Hepatocyte (in vitro differentiated cells): ENCODE data around the gene BEND5.

Source experiments
- EZH2phosphoT487 ChIP-seq: fragments of 200-600 bp; sonication (generic); IDR thresholded peaks from one replicate; pipeline ENCODE4 v1.6.1; 2018; ENCODE audit warnings: antibody characterized with exemption, mild to moderate bottlenecking, low read depth, moderate library complexity; ENCODE audit not compliant: unreplicated experiment, severe bottlenecking
- TF ChIP-seq, protein P1 (sequence below): fragments of 200-600 bp; sonication (generic); IDR thresholded peaks from 2 replicates; pipeline ENCODE4 v1.5.1; 2016; ENCODE audit warnings: antibody characterized with exemption, mild to moderate bottlenecking; ENCODE audit not compliant: poor library complexity

GRCh38 chr1:48761986-48762385, 14.7 kb downstream of the BEND5 start:
- TF ChIP-seq EZH2phosphoT487 = no peak
- TF ChIP-seq, protein P1, sequence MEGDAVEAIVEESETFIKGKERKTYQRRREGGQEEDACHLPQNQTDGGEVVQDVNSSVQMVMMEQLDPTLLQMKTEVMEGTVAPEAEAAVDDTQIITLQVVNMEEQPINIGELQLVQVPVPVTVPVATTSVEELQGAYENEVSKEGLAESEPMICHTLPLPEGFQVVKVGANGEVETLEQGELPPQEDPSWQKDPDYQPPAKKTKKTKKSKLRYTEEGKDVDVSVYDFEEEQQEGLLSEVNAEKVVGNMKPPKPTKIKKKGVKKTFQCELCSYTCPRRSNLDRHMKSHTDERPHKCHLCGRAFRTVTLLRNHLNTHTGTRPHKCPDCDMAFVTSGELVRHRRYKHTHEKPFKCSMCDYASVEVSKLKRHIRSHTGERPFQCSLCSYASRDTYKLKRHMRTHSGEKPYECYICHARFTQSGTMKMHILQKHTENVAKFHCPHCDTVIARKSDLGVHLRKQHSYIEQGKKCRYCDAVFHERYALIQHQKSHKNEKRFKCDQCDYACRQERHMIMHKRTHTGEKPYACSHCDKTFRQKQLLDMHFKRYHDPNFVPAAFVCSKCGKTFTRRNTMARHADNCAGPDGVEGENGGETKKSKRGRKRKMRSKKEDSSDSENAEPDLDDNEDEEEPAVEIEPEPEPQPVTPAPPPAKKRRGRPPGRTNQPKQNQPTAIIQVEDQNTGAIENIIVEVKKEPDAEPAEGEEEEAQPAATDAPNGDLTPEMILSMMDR = no peak
